Pancreas (tissue), 10 donors: Measurements from ENCODE around the gene GTF3C1. TPM values are rescaled to one million over a fixed set of nuclear protein-coding genes. Genes with fewer than 3 reads are reported as not detected.
"Not testable (repeated sequence)": the region's sequence is repeated elsewhere in the genome, so short reads cannot be mapped to it uniquely, and the experiment has no call there.

Experiments used
- ATAC-seq, 4 donors: fragments of 200-7000 bp; cut with Tn5 transposase; one replicate each; pipeline versions ENCODE4 v1.8.0 to v1.9.1; 2020; ENCODE audit warnings: mild to moderate bottlenecking in 4 of 4, moderate library complexity in 4 of 4
- DNase-seq, 6 donors: peaks; one replicate each; pipeline ENCODE4 v3.0.0-alpha.2; 2020
- FAIRE-seq: peaks from 2 replicates; lab custom pipeline; 2012; peaks lifted over from hg19 to GRCh38; lab: Jason Lieb, UNC
- H3K27ac ChIP-seq, 4 donors: fragments of 200-600 bp; sonication (generic); 1 replicate in 3 of 4; 2 replicates in 1 of 4; pipeline versions ENCODE4 v1.5.0 to v1.8.0; 2020
- H3K27me3 ChIP-seq, 4 donors: fragments of 200-600 bp; one replicate each; pipeline ENCODE4 v1.8.0; 2021
- H3K36me3 ChIP-seq, 3 donors: fragments of 200-600 bp; sonication (generic) in 1 of 3; one replicate each; pipeline versions ENCODE4 v1.5.0 to v1.8.0; 2020 to 2021
- H3K4me1 ChIP-seq, 3 donors: fragments of 200-600 bp; one replicate each; pipeline ENCODE4 v1.8.0; 2021
- H3K4me3 ChIP-seq, 4 donors: fragments of 200-600 bp; sonication (generic) in 2 of 4; one replicate each; pipeline versions ENCODE4 v1.5.0 to v1.8.0; 2020 to 2021
- H3K9me3 ChIP-seq, 4 donors: fragments of 200-600 bp; one replicate each; pipeline ENCODE4 v1.8.0; 2021
- WGBS, 2 donors: extraction: QIAGEN DNeasy Blood & Tissue Kit; methylation state at CpG; one replicate each; pipeline ENCODE4 v1.1.7; 2013; 5-methylcytosine and 5-hydroxymethylcytosine counted together
- intact Hi-C, 3 donors: fragments of 100-400 bp; cut with DNase I; formaldehyde crosslinking; loops; one replicate each; pipeline versions ENCODE4 v1.11.1 to v1.14.2; 2022
- polyA plus RNA-seq, 2 donors: library from polyadenylated mRNA; stranded (reverse); fragments of 200-250 nt; gene quantifications; one replicate each; pipeline ENCODE4 v1.2.3, GENCODE V29; 2013
- total RNA-seq, 6 donors: library from RNA; stranded (reverse); fragmentation: NEBNext Ultra II Directional in 4 of 6; extraction: Animal tissue kit (Norgen Biotek cat#: 25700) in 4 of 6; gene quantifications; one replicate each; pipeline versions ENCODE4 v1.2.1 to v1.2.4, GENCODE V29; 2021 to 2023
- TF ChIP-seq, protein P1 (sequence below), 4 donors: fragments of 200-600 bp; sonication (generic) in 3 of 4; IDR thresholded peaks; one replicate each; pipeline versions ENCODE4 v1.5.0 to v1.8.0; 2021; ENCODE audit warnings: antibody characterized with exemption in 4 of 4
- donor health status: healthy with polysubstance abuse.
- donor health status: DM: no; HTN: no; CAD: no; lungs with moderate emphysema.
- donor health status: DM: no; HTN: no; CAD: no.
- donor health status: control.
- donor health status: control.
- donor health status: Bipolar disorder and iron deficiency.
- donor health status: DM: yes; HTN: yes; CAD: no.
- donor health status: DM: no; HTN: no; CAD: no.
- donor health status: DM: no; HTN: no; CAD: no.
- donor health status: DM: yes; HTN: yes; CAD: no.

The GTF3C1 gene
- total and polyA plus RNA-seq, 8 donors = 31.5 to 113 (median 43.8) TPM

DNA sequence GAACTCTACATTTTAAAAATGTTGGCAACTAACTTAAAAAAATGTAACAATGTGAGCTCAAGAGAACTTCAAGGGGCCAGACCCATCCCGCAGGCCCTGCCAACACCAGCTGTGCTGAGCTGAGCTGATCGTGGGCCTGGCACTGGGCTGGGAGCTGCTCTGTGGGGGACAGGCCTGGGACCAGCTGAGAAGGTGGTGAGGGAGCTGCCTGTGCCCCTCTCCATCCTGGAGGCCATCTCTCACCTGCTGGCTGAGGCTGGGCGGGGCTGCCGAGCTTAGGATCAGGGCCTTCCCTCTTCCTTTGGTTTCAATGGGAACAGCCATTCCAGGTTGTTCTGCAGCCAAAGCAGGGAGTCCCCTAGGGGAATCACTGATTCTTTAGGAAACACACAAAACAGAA, 89.5 kb downstream of the GTF3C1 start:
- intact Hi-C loops = loop anchor here in 1 of 3 donors (5.0 kb wide), 1 partner anchor 293 kb away; no protein-coding TSS in a partner anchor
- H3K36me3 ChIP-seq = peaks cover 7 to 46% (median 33%) of the 10 kb centered on the region in 3 donors
- H3K9me3 ChIP-seq = no peaks in the 10 kb centered on the region
- H3K27me3 ChIP-seq = no peaks in the 10 kb centered on the region
- ATAC-seq = no peak
- no peaks in the 10 kb centered on the region for H3K4me1 ChIP-seq
- FAIRE-seq = no peak
- no peak for DNase-seq
- H3K27ac ChIP-seq = no peak overlapping the region
- 78 to 88% methylated on average over 4 of the region's 4 CpGs for WGBS, 2 donors
- TF ChIP-seq, protein P1, sequence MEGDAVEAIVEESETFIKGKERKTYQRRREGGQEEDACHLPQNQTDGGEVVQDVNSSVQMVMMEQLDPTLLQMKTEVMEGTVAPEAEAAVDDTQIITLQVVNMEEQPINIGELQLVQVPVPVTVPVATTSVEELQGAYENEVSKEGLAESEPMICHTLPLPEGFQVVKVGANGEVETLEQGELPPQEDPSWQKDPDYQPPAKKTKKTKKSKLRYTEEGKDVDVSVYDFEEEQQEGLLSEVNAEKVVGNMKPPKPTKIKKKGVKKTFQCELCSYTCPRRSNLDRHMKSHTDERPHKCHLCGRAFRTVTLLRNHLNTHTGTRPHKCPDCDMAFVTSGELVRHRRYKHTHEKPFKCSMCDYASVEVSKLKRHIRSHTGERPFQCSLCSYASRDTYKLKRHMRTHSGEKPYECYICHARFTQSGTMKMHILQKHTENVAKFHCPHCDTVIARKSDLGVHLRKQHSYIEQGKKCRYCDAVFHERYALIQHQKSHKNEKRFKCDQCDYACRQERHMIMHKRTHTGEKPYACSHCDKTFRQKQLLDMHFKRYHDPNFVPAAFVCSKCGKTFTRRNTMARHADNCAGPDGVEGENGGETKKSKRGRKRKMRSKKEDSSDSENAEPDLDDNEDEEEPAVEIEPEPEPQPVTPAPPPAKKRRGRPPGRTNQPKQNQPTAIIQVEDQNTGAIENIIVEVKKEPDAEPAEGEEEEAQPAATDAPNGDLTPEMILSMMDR (IDR thresholded peaks at IDR 0.05) = no peak
- no peak overlapping the region for H3K4me3 ChIP-seq

DNA sequence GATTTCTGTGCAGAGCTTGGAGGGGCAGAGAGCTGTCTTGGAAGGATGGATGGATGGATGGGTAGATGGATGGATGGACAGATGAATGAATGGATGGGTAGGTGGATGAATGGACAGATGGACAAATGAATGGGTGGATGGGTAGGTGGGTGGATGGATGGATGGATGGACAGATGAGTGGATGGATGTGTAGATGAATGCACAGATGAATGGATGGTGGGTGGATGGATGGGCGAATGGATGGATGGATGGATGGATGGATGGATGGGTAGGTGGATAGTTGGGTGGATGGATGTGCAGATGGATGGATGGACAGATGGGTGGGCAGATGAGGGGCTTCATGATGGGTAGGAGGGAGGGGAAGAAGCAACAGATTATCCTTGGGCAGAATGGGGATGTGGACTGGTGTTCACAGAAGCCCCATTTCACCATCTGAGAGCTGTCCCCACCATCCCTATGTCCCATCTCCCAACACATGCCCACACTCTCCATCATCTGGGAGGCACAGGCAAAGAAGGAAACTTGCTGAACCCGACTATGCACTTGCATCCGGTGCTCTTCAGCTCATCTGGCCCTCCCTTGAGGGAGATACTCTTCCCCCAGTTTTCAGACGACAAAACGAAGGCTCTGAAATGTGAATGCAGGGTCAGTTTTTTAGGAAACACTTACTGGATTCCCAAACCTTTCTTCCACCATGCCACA, 90.6 kb downstream of the GTF3C1 start:
- intact Hi-C loops = no loop called here

DNA sequence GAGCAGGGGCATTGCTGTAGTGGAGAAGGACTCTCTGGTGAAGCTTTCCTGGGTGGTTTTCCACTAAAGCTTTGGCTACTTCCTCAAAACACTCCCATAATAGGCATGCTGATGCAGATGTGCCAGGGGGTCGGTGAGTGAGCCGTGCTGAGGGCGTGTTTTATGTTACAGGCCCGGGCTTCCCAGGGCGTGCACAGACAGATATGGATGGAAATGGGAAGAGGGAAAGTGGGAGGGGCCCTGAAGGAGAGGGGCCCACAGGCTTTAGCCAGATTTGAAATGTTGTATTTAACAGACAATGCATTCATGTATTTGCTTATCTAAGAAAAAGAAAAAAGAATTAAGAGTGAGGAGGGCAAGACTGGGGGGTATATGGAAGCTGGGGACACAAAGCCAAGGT, 91.5 kb downstream of the GTF3C1 start:
- DNase-seq (no peak), FAIRE-seq (no peak), ATAC-seq (no peak)
- H3K4me1 ChIP-seq = no peaks in the 10 kb centered on the region
- no peak overlapping the region for H3K4me3 ChIP-seq
- no peaks in the 10 kb centered on the region for H3K27me3 ChIP-seq
- WGBS, 2 donors = 69 to 82% methylated on average over 5 of the region's 5 CpGs
- no peaks in the 10 kb centered on the region for H3K9me3 ChIP-seq
- intact Hi-C loops = no loop called here
- H3K27ac ChIP-seq = no peak overlapping the region
- TF ChIP-seq, protein P1 (IDR thresholded peaks at IDR 0.05) = no peak
- peaks cover 0 to 27% (median 13%) of the 10 kb centered on the region in 3 donors for H3K36me3 ChIP-seq

More for the DNA sequence above, 90.6 kb downstream of the GTF3C1 start:
- Histone ChIP-seq H3K4me3 (no peak overlapping the region), H3K27ac (no peak overlapping the region), H3K27me3 (no peaks in the 10 kb centered on the region), H3K36me3 (peaks cover 0 to 35% (median 22%) of the 10 kb centered on the region in 3 donors), H3K4me1 (no peaks in the 10 kb centered on the region), H3K9me3 (no peaks in the 10 kb centered on the region)
- TF ChIP-seq, protein P1 (IDR thresholded peaks at IDR 0.05) = no peak
- DNase-seq (no peak), FAIRE-seq (no peak), ATAC-seq (no peak)
- 74 to 77% methylated on average over 5 of the region's 5 CpGs for WGBS, 2 donors

DNA sequence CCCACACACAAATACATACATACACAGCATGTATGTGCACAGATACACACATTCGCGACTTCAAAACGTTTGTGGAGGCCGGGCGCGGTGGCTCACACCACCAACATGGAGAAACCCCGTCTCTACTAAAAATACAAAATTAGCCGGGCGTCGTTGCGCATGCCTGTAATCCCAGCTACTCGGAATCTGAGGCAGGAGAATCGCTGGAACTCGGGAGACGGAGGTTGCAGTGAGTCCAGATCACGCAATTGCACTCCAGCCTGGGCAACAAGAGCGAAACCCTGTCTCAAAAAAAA, 92.2 kb downstream of the GTF3C1 start:
- ATAC-seq, H3K9me3 ChIP-seq, H3K4me1 ChIP-seq, H3K4me3 ChIP-seq, H3K27me3 ChIP-seq, H3K27ac ChIP-seq, FAIRE-seq, DNase-seq, intact Hi-C loops: not testable (repeated sequence)
- peaks cover 0 to 20% (median 6%) of the 10 kb centered on the region in 3 donors for H3K36me3 ChIP-seq
- 76 to 86% methylated on average over 17 of the region's 17 CpGs for WGBS, 2 donors

DNA sequence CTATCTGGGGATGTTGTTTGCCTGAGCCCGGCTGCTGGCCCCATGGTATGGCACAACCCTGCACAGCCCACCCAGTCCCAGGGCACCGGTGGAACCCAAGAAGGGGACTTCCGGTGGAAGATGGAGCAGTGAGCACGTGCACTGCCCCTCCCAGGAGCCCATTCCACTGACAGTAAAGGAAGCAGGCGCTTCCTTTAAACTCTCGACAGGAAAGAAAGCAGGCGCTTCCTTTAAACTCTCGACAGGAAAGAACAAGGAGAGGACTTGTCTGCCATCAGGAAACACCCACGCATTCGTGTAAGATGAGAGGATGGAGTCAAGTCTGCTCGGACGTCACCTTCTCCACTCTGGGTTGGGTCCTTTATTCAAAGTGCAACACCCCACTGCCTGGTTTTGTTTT, 94.0 kb downstream of the GTF3C1 start:
- FAIRE-seq (no peak), DNase-seq (no peak), ATAC-seq (no peak)
- Histone ChIP-seq H3K27me3 (no peaks in the 10 kb centered on the region), H3K4me1 (no peaks in the 10 kb centered on the region), H3K4me3 (no peak overlapping the region), H3K36me3 (peaks cover 0 to 2% (median 0%) of the 10 kb centered on the region in 3 donors), H3K9me3 (no peaks in the 10 kb centered on the region), H3K27ac (no peak overlapping the region)
- WGBS, 2 donors = 42 to 58% methylated on average over 12 of the region's 12 CpGs
- TF ChIP-seq, protein P1 (IDR thresholded peaks at IDR 0.05) = no peak
- intact Hi-C loops = no loop called here
